A673 (cell line): ENCODE data around the gene TTLL3. TPM values are rescaled to one million over a fixed set of nuclear protein-coding genes. Genes with fewer than 3 reads are reported as not detected.
"Not testable (repeated sequence)": the region's sequence is repeated elsewhere in the genome, so short reads cannot be mapped to it uniquely, and the experiment has no call there.

ENCODE experiments used
- BruUV-seq: library from RNA; stranded (reverse); fragments of 400-500 nt; replicated peaks from 2 replicates; lab custom pipeline; 2021; lab: Mats Ljungman, UMichigan
- CTCF ChIA-PET: fragments of 300-600 bp; sonication (Branson Sonifier 250); formaldehyde crosslinking; loops from one replicate; lab custom pipeline; 2022; ENCODE audit warnings: antibody characterized with exemption; lab: Charles Lee
- POLR2A ChIA-PET: fragments of 300-600 bp; sonication (Branson Sonifier 250); formaldehyde crosslinking; loops from one replicate; lab custom pipeline; 2022; ENCODE audit warnings: antibody characterized with exemption; ENCODE audit not compliant: low non-redundant PET; lab: Charles Lee
- DNase-seq: peaks from one replicate; pipeline ENCODE4 v3.0.0-alpha.2; 2015; ENCODE audit warnings: low spot score
- H3K27ac ChIP-seq: fragments of 200-600 bp; sonication (generic); 2 replicates; pipeline ENCODE4 v1.5.1; 2016; ENCODE audit warnings: mixed run types, low read depth, mild to moderate bottlenecking, mixed read lengths, antibody characterized with exemption, low read length; ENCODE audit not compliant: poor library complexity, severe bottlenecking
- H3K27me3 ChIP-seq: fragments of 200-600 bp; sonication (generic); replicated peaks from 2 replicates; pipeline ENCODE4 v1.6.1; 2017; ENCODE audit warnings: mixed run types, low read depth, mild to moderate bottlenecking, mixed read lengths, antibody characterized with exemption, low read length; ENCODE audit not compliant: insufficient read depth, poor library complexity
- H3K36me3 ChIP-seq: fragments of 200-600 bp; sonication (generic); 2 replicates; pipeline ENCODE4 v1.6.1; 2016; ENCODE audit warnings: mixed run types, mild to moderate bottlenecking, mixed read lengths, antibody characterized with exemption, low read length; ENCODE audit not compliant: insufficient read depth, poor library complexity, severe bottlenecking
- H3K4me1 ChIP-seq: fragments of 200-600 bp; sonication (generic); 2 replicates; pipeline ENCODE4 v1.6.1; 2017; ENCODE audit warnings: mixed run types, mild to moderate bottlenecking, mixed read lengths, antibody characterized with exemption, low read length; ENCODE audit not compliant: insufficient read depth, poor library complexity, severe bottlenecking
- H3K4me3 ChIP-seq: fragments of 200-600 bp; sonication (generic); 2 replicates; pipeline ENCODE4 v1.5.1; 2016; ENCODE audit warnings: low read depth, mixed run types, mild to moderate bottlenecking, mixed read lengths, low read length; ENCODE audit not compliant: poor library complexity, severe bottlenecking
- H3K9me3 ChIP-seq: fragments of 200-600 bp; sonication (generic); 2 replicates; pipeline ENCODE4 v1.6.1; 2016; ENCODE audit warnings: mixed run types, low read depth, mild to moderate bottlenecking, mixed read lengths, antibody characterized with exemption, low read length; ENCODE audit not compliant: poor library complexity, severe bottlenecking
- EZH2 ChIP-seq: fragments of 200-600 bp; sonication (generic); IDR thresholded peaks from 2 replicates; pipeline ENCODE4 v1.6.1; 2017; ENCODE audit warnings: borderline replicate concordance, low read depth, mild to moderate bottlenecking, mixed read lengths, antibody characterized with exemption, low read length; ENCODE audit not compliant: poor library complexity, severe bottlenecking
- intact Hi-C: fragments of 100-400 bp; cut with micrococcal nuclease; formaldehyde crosslinking; loops from one replicate; pipeline ENCODE4 v1.10.0; 2022; ENCODE audit not compliant: unreplicated experiment
- total RNA-seq: library from RNA; stranded (reverse); gene quantifications from 2 replicates; pipeline ENCODE4 v1.2.3, GENCODE V29; 2021
- TF ChIP-seq, protein P1 (sequence below): fragments of 300-800, 200-600 bp; sonication (generic); conservative IDR thresholded peaks from 2 replicates; pipeline ENCODE4 v1.5.1; 2017; ENCODE audit warnings: low read depth, mild to moderate bottlenecking, antibody characterized with exemption, low read length, moderate library complexity, mixed read lengths

The TTLL3 gene
- total RNA-seq, 1 experiment from 2014 or later = 6.7 TPM

DNA sequence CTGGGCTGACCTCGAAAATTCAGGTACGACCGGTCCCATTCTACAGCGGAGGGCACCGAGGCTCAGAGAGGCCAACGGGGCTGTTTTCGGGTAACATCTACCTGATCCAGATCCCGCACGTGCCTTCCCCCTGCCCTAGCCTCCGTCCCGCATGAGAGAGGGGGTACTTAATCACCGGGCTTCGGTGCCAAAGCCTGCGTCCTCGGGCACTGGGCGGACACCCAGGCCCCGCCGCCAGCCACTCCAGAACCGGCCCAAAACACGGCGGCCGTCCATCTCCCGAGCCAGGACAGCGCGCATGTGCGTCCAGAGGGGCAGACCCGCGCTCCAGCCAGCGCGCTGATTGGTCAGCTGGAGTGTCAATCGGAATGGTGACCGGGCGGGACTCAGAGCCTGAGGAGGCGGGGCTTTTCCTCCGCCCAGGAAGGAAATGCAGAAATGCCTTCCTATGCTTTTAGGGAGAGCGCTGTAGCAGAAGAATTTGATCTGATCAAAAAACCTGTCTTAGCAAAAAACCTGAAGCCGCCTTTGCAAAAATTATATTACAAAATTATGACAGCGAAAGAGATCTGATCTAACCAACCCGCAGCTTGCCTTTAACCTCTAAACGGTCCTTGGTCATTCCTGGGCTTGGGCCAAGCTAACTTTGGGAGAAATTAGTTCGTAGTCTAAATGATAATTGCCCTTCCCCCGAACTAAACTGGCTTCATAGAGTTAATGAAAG lies 33.8 kb downstream of the TTLL3 start, which contains the start of gene RPUSD3:
TSS of gene RPUSD3 (minus strand) at position 294 of the 724 bp plus-strand sequence. CDS start at position 276, 18 bp downstream.
- Histone ChIP-seq H3K4me3 (peak within 1 kb of the TSS; percentile 77), H3K9me3 (no peaks in the 10 kb centered on the region), H3K27me3 (no peaks in the 10 kb centered on the region), H3K4me1 (no peaks in the 10 kb centered on the region), H3K36me3 (peaks cover 26% of the 10 kb centered on the region), H3K27ac (peak within 1 kb of the TSS; percentile 63)
- intact Hi-C loops = loop anchor here (2.0 kb wide), 1 partner anchor 103 kb away; no protein-coding TSS in a partner anchor
- BruUV-seq = no TSS peak
- peak; percentile 96 for DNase-seq
- TF ChIP-seq, protein P1, sequence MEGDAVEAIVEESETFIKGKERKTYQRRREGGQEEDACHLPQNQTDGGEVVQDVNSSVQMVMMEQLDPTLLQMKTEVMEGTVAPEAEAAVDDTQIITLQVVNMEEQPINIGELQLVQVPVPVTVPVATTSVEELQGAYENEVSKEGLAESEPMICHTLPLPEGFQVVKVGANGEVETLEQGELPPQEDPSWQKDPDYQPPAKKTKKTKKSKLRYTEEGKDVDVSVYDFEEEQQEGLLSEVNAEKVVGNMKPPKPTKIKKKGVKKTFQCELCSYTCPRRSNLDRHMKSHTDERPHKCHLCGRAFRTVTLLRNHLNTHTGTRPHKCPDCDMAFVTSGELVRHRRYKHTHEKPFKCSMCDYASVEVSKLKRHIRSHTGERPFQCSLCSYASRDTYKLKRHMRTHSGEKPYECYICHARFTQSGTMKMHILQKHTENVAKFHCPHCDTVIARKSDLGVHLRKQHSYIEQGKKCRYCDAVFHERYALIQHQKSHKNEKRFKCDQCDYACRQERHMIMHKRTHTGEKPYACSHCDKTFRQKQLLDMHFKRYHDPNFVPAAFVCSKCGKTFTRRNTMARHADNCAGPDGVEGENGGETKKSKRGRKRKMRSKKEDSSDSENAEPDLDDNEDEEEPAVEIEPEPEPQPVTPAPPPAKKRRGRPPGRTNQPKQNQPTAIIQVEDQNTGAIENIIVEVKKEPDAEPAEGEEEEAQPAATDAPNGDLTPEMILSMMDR = no peak
- TF ChIP-seq EZH2 = no peak
- ChIA-PET CTCF (interaction anchor here (0.6 to 1.7 kb wide), 2 partner anchors 343 to 444 kb away, joined by 3 to 6 read pairs; no protein-coding TSS in a partner anchor), POLR2A (no interaction called here)

DNA sequence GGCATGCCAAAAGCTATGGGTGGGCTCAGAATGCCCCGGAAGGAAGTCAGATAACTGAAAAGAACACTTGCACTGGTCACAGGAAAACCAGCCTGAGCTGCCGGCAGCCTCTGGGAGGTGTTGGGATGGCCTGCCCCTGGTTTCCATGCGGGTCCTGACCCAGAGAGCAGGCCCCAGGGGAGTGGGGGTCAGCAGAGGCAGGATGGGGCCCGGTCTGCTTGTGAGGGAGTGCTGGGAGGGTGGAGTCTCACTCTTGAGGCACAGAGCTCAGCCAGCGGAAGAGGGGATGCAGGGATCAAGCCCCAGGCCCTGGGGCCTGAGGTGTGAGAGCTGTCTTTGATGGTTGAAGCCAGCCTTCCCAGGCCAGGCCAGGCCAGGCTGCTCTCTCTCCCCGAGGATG lies 36.2 kb downstream of the TTLL3 start:
- ChIA-PET CTCF (interaction anchor here (0.6 to 0.7 kb wide), 2 partner anchors 434 to 1285 kb away, joined by 4 read pairs; no protein-coding TSS in a partner anchor), POLR2A (no interaction called here)
- Histone ChIP-seq H3K9me3 (no peaks in the 10 kb centered on the region), H3K36me3 (peaks cover 12% of the 10 kb centered on the region), H3K4me1 (no peaks in the 10 kb centered on the region), H3K4me3 (no peak overlapping the region), H3K27ac (no peak overlapping the region), H3K27me3 (no peaks in the 10 kb centered on the region)
- intact Hi-C loops = no loop called here
- no peak for DNase-seq
- no peak for TF ChIP-seq EZH2
- TF ChIP-seq, protein P1 = no peak
- BruUV-seq = no TSS peak

GRCh38 chr3:9846931-9847488 lies 36.9 kb downstream of the TTLL3 start:
- no peaks in the 10 kb centered on the region for H3K4me1 ChIP-seq
- no peak for DNase-seq
- H3K4me3 ChIP-seq = no peak overlapping the region
- H3K27ac ChIP-seq = no peak overlapping the region
- ChIA-PET CTCF (interaction anchor here (0.6 kb wide), 1 partner anchor 433 kb away, joined by 4 read pairs; no protein-coding TSS in a partner anchor), POLR2A (no interaction called here)
- BruUV-seq = no TSS peak
- no peaks in the 10 kb centered on the region for H3K27me3 ChIP-seq
- intact Hi-C loops = no loop called here
- H3K9me3 ChIP-seq = no peaks in the 10 kb centered on the region
- peaks cover 4% of the 10 kb centered on the region for H3K36me3 ChIP-seq
- TF ChIP-seq, protein P1 = no peak
- no peak for TF ChIP-seq EZH2

DNA sequence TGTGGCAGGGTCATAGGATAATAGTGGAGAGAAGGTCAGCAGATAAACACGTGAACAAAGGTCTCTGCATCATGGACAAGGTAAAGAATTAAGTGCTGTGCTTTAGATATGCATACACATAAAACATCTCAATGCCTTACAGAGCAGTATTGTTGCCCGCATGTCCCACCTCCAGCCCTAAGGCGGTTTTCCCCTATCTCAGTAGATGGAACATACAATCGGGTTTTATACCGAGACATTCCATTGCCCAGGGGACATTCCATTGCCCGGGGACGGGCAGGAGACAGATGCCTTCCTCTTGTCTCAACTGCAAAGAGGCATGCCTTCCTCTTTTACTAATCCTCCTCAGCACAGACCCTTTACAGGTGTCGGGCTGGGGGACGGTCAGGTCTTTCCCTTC lies 37.8 kb downstream of the TTLL3 start:
- H3K36me3 ChIP-seq, H3K9me3 ChIP-seq, intact Hi-C loops, DNase-seq, H3K27ac ChIP-seq, H3K4me1 ChIP-seq, BruUV-seq, CTCF ChIA-PET, POLR2A ChIA-PET, H3K27me3 ChIP-seq, H3K4me3 ChIP-seq: not testable (repeated sequence)
